Thoracic aorta (tissue), 2 donors: ENCODE data around the gene POLK. TPM values are rescaled to one million over a fixed set of nuclear protein-coding genes. Genes with fewer than 3 reads are reported as not detected.

Experiments used
- ATAC-seq: fragments of 150-250 bp; one replicate; pipeline ENCODE4 v1.8.0; 2017; ENCODE audit warnings: low read depth; ENCODE audit not compliant: insufficient number of reproducible peaks, low FRiP score
- DNase-seq: peaks from one replicate; pipeline ENCODE4 v3.0.0-alpha.2; 2020; ENCODE audit warnings: low spot score
- H3K27ac ChIP-seq, 2 donors: fragments of 200-600 bp; sonication (generic); 1 replicate in 1 of 2; 2 replicates in 1 of 2; pipeline ENCODE4 v1.5.1; 2016; ENCODE audit warnings: mild to moderate bottlenecking in 2 of 2, moderate library complexity in 2 of 2
- H3K27me3 ChIP-seq: fragments of 200-600 bp; sonication (generic); replicated peaks from 2 replicates; pipeline ENCODE4 v1.6.0; 2016; ENCODE audit warnings: mild to moderate bottlenecking; ENCODE audit not compliant: insufficient read depth
- H3K36me3 ChIP-seq: fragments of 200-600 bp; sonication (generic); one replicate; pipeline ENCODE4 v1.5.1; 2016
- H3K4me1 ChIP-seq, 2 donors: fragments of 200-600 bp; sonication (generic); 1 replicate in 1 of 2; 2 replicates in 1 of 2; pipeline versions ENCODE4 v1.5.1 to v1.6.0; 2016; ENCODE audit warnings: low read depth in 2 of 2, mild to moderate bottlenecking in 1 of 2; ENCODE audit not compliant: control insufficient read depth in 1 of 2
- H3K4me3 ChIP-seq: fragments of 200-600 bp; sonication (generic); 2 replicates; pipeline ENCODE4 v1.5.1; 2016; ENCODE audit warnings: mild to moderate bottlenecking
- H3K9me3 ChIP-seq: fragments of 200-600 bp; sonication (generic); 2 replicates; pipeline ENCODE4 v1.5.1; 2016
- CTCF ChIP-seq: fragments of 200-600 bp; sonication (generic); IDR thresholded peaks from one replicate; pipeline ENCODE4 v1.5.1; 2019; ENCODE audit warnings: antibody characterized with exemption
- total RNA-seq, 2 donors: library from RNA; depleted of rRNA; stranded (reverse); fragments of >200 nt; gene quantifications; one replicate each; pipeline versions ENCODE4 v1.1.0 to v1.2.3, GENCODE V29; 2016

POLK gene
- total RNA-seq, 2 donors from 2014 or later, result 48.2 to 51.4 TPM

- no peak for DNase-seq
- TF ChIP-seq CTCF, result no peak
- ATAC-seq, result no peak
- no peak within 1 kb of the TSS for H3K27ac ChIP-seq
- H3K4me1 ChIP-seq, result peaks cover 0 to 10% of the 10 kb centered on the region in 2 donors
- no peaks in the 10 kb centered on the region for H3K36me3 ChIP-seq
- peak within 1 kb of the TSS; percentile 75 for H3K4me3 ChIP-seq
- no peaks in the 10 kb centered on the region for H3K9me3 ChIP-seq
- H3K27me3 ChIP-seq, result no peaks in the 10 kb centered on the region
Measured at GRCh38 chr5:75611311-75612225, 99.9 kb downstream of the POLK start, which contains the start of gene ANKDD1B. TSS of gene ANKDD1B (plus strand) at chr5:75611453. CDS start at chr5:75611635, 182 bp downstream.

DNA sequence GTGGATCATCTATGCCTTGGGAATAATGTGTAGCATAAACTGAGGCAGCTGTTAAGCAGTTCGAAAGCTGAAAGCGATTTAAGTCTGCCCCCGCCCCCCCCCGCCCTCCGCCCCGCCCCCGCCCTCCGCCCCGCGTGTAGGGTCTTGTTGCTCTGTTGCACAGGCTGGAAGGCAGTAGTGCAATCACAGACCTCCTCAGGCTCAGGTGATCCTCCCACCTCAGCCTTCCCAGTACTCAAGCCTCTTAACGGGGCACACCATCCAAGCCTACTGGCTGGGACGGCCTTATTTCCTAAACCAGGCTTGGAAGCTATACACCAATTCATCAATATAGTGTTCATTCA lies 100.5 kb downstream of the POLK start:
- no peak for DNase-seq
- ATAC-seq, result no peak
- peaks cover 0 to 10% of the 10 kb centered on the region in 2 donors for H3K4me1 ChIP-seq
- no peaks in the 10 kb centered on the region for H3K9me3 ChIP-seq
- no peaks in the 10 kb centered on the region for H3K36me3 ChIP-seq
- H3K27me3 ChIP-seq, result no peaks in the 10 kb centered on the region
- no peak overlapping the region for H3K27ac ChIP-seq
- TF ChIP-seq CTCF, result no peak
- peak overlapping the region; percentile 75 for H3K4me3 ChIP-seq

GRCh38 chr5:75612901-75613300 lies 101.2 kb downstream of the POLK start:
- Histone ChIP-seq H3K4me3 (no peak overlapping the region), H3K36me3 (no peaks in the 10 kb centered on the region), H3K9me3 (no peaks in the 10 kb centered on the region), H3K27me3 (no peaks in the 10 kb centered on the region), H3K4me1 (peaks cover 0 to 10% of the 10 kb centered on the region in 2 donors), H3K27ac (no peak overlapping the region)
- TF ChIP-seq CTCF, result no peak
- ATAC-seq (no peak), DNase-seq (no peak)

DNA sequence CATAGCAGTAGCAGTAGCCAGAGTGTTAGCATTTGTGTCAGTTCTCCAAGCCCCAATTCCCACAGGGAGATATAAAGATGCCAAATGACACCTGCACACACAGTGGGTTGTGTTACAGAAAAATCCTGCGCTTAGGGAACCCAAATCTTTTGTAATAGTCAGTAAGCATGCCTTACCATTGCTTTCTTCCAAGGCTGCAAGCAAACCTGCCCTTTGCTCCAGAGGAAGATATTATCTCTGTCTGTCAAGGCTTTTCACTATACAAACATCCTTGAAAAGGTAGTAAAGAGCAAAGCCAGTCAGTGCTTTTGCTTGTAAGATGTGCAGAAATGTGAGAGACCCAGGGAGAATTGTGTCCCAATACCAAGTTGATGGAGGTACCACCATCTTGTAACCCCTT lies 102.5 kb downstream of the POLK start:
- Histone ChIP-seq H3K27me3 (no peaks in the 10 kb centered on the region), H3K4me3 (no peak overlapping the region), H3K36me3 (no peaks in the 10 kb centered on the region), H3K4me1 (peaks cover 0 to 10% of the 10 kb centered on the region in 2 donors), H3K9me3 (no peaks in the 10 kb centered on the region), H3K27ac (no peak overlapping the region)
- DNase-seq (no peak), ATAC-seq (no peak)
- TF ChIP-seq CTCF, result no peak

GRCh38 chr5:75616371-75616881 lies 104.7 kb downstream of the POLK start:
- TF ChIP-seq CTCF, result no peak
- Histone ChIP-seq H3K4me1 (peaks cover 0 to 5% of the 10 kb centered on the region in 2 donors), H3K27me3 (no peaks in the 10 kb centered on the region), H3K27ac (no peak overlapping the region), H3K9me3 (no peaks in the 10 kb centered on the region), H3K36me3 (no peaks in the 10 kb centered on the region), H3K4me3 (no peak overlapping the region)
- DNase-seq, result no peak
- no peak for ATAC-seq
